Uterus (tissue), 2 donors: ENCODE results near the gene PTPRN2.

Experiments used
- POLR2A ChIP-seq, 2 donors: fragments of 450-650 bp; IDR thresholded peaks; one replicate each; pipeline ENCODE4 v1.6.1; 2016; ENCODE audit warnings: antibody characterized with exemption in 2 of 2, mild to moderate bottlenecking in 1 of 2, moderate library complexity in 1 of 2
- TF ChIP-seq, protein P1 (sequence below), 4 experiments: fragments of 200-600 bp in 2 of 4; fragments of 450-650 bp in 2 of 4; sonication (generic) in 2 of 4; IDR thresholded peaks; one replicate each; pipeline ENCODE4 v1.5.1; 2016 to 2019; ENCODE audit warnings: antibody characterized with exemption in 4 of 4, mild to moderate bottlenecking in 2 of 4, moderate library complexity in 1 of 4

DNA sequence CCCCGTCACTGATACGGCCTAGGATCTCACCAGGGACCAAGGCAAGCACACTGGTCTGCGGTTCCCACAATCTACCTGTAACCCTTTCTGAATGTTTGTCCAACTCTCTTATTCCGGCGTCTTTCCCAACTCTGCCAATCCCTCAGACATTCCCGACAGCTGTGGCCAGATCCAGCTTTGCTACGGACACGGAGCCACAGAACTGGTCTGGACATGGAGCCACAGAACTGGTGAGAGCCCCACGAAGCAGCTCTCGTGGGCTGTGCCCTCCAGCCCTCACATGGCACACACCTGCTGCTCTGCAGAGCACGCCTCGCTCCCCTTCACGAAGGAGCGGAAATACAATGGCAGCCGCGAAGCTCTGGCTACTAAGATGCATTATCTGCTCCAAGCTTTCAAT is 874.0 kb downstream of the PTPRN2 start:
- no peak for TF ChIP-seq POLR2A (IDR thresholded peaks at IDR 0.05)
- TF ChIP-seq, protein P1, sequence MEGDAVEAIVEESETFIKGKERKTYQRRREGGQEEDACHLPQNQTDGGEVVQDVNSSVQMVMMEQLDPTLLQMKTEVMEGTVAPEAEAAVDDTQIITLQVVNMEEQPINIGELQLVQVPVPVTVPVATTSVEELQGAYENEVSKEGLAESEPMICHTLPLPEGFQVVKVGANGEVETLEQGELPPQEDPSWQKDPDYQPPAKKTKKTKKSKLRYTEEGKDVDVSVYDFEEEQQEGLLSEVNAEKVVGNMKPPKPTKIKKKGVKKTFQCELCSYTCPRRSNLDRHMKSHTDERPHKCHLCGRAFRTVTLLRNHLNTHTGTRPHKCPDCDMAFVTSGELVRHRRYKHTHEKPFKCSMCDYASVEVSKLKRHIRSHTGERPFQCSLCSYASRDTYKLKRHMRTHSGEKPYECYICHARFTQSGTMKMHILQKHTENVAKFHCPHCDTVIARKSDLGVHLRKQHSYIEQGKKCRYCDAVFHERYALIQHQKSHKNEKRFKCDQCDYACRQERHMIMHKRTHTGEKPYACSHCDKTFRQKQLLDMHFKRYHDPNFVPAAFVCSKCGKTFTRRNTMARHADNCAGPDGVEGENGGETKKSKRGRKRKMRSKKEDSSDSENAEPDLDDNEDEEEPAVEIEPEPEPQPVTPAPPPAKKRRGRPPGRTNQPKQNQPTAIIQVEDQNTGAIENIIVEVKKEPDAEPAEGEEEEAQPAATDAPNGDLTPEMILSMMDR (IDR thresholded peaks at IDR 0.05) = no peak
